ENCODE results near the gene GRPEL1. TPM values are rescaled to one million over a fixed set of nuclear protein-coding genes. Genes with fewer than 3 reads are reported as not detected.
A peak's percentile ranks its signal among the peaks of the same experiment; 100 is the strongest.
"Not testable (repeated sequence)": the region's sequence is repeated elsewhere in the genome, so short reads cannot be mapped to it uniquely, and the experiment has no call there.

GRPEL1 gene
- polyA plus RNA-seq, 3 donors, result 34.5 to 39.8 (median 37.2) TPM

DNA sequence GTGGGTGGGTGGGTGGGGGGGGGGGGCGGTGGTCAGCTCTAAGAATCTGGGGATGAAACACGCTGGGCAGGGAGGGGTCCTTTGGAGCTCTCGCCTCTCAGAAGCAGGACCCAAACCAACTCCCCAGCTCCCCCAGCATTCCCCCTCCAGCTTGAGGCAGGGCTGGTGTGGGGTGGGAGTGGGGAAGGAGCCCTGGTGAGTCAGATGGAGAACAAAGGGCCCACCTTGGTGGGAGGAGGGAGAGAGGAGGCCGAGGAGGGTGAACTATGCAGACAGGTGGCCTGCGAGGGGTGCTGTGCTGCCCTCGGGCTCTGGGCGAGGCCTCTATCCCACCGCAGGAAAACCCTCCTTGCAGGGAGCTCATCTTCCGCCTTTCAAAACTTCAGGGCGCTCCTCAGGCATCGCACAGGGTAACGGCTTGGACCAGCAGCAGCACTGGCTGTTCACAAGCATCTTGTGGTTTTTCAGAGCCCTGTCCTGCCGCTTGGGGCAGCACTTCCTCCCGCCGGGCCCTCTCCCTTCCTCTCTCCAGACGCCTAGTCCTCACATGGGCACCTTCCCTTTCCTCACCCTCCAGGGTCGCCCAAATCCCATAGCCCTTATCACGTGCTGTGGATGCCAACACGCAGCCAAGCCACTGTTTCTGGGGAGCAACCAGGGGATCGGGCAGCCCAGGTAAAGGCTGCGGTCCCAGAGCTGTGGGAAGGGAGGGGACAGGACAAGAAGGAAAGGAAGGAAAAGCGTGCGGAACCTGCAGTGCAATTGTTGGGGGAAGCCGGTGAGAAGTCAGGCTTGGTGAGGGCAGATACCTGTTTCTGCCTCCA is 34.0 kb upstream of the GRPEL1 start:
- peak; percentile 71 for DNase-seq

DNA sequence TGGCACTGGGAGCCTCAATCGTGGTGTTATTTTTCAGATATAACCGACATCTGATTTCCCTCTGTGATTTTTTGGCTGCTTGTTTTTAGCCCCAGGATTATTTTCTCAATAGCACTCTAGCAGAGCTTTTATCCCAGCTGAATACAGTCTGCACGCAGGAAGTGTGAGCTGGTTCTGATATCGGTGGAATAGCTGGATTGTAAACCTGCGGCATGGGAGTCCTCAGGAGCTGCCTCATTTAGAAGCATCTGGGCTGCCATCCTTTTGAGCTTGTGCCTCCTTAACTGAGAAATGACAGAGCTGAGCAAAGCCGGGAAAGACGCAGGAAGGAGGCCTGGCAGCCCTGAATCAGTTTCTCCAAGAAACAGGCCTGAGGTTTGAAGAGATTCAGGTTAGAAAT is 28.4 kb upstream of the GRPEL1 start:
- no peak for DNase-seq

DNA sequence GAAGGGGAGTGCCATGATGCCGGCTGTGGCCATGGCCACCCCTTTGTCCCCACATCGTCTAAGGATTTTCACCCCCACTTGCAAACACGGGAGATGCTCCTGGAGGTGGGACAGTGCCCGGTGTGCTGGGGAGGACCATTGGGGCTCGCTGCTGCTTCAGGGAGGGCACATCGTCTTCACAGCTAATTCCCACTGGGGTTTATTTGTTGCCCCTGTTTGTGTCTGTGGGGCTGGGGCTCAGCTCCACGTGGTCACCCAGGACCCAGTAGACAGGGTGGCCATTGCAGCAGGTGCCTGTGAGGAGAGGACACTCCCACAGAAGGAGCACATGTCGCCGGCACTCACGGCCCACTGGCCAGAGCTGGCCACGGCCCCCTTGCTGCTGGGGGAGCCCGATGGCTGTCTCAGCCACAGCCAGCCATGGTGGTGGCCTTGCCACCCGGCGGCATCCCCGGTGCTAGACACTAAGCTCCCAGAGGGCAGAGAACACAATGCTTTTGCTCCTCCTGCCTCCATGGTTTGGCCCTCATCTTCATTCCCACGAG is 27.8 kb upstream of the GRPEL1 start:
- DNase-seq, result no peak

GRCh38 chr4:7094916-7095315 is 27.1 kb upstream of the GRPEL1 start:
- no peak for DNase-seq

- DNase-seq, result no peak
Measured at GRCh38 chr4:7092026-7092425, 24.2 kb upstream of the GRPEL1 start.

GRCh38 chr4:7089213-7089986 is 21.5 kb upstream of the GRPEL1 start:
- DNase-seq, result no peak

- DNase-seq, result no peak
Measured at GRCh38 chr4:7087036-7087435, 19.2 kb upstream of the GRPEL1 start.

GRCh38 chr4:7086384-7086783 is 18.5 kb upstream of the GRPEL1 start:
- DNase-seq, result no peak

DNA sequence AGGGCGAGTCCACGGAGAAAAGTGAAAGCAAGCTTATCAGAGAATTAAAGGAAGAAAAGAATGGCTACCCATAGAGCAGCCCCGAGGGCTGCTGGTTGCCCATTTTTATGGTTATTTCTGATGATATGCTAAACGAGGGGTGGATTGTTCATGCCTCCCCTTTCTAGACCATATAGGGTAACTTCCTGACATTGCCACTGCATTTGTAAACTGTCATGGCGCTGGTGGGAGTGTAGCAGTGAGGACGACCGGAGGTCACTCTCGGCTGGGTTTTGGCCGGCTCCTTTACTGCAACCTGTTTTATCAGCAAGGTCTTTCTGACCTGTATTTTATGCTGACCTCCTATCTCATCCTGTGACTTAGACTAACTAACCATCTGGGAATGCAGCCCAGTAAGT is 16.7 kb upstream of the GRPEL1 start:
- not testable (repeated sequence) for DNase-seq

DNA sequence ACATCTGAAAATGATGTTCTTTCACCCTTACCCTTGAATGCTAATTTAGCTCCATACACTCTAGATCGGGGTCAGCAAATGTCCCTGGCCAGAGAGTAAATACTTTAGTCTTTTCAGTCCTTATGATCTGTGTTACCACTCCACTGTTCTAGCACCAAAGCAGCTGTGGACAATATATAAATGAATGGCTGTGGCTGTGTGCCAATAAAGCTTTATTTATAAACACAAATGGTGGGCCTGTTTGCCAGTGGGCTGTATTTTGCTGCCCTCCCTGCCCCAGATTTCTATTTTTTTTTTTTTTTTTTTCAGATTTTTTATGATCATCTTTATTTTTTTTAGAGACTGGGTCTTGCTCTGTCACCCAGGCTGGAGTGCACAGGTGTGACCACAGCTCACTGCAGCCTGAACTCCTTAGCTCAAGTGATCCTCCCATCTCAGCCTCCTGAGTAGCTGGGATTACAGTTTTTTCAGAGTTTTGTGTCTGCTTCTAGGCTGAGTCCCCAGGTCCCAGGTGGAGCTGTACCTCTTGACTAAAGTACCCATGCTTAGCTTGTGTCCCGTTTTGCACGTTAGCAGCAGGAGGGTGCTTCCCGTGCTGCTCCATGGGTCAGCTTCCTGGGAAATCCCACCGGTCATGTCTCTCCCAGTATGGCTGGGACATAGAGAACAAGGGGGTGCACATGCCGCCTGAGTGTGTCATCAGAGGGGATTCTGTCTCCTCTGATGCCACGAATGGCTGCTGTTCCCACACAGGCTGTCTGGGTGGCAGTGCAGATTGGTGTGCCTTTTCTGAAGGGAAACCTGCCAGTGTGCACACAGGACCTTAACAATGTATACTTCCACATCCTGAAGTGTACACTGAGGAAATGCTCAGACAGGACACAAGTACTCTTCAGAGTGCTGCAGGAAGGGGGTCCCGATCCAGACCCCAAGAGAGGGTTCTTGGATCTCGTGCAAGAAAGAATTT is 16.0 kb upstream of the GRPEL1 start:
- no peak for DNase-seq

DNA sequence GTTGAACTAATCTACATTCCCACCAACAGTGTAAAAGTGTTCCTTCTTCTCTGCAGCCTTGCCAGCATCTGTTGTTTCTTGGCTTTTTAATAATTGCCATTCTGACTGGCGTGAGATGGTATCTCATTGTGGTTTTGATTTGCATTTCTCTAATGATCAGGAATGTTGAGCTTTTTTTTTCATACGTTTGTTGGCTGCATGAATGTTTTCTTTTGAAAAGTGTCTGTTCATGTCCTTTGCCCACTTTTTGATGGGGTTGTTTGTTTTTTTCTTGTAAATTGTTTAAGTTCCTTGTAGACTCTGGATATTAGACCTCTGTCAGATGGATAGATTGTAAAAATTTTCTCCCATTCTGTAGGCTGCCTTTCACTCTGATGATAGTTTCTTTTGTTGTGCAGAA is 12.0 kb upstream of the GRPEL1 start:
- not testable (repeated sequence) for DNase-seq

- not testable (repeated sequence) for DNase-seq
Measured at GRCh38 chr4:7079483-7079882, 11.6 kb upstream of the GRPEL1 start.

GRCh38 chr4:7078025-7078424 is 10.2 kb upstream of the GRPEL1 start:
- no peak for DNase-seq

DNA sequence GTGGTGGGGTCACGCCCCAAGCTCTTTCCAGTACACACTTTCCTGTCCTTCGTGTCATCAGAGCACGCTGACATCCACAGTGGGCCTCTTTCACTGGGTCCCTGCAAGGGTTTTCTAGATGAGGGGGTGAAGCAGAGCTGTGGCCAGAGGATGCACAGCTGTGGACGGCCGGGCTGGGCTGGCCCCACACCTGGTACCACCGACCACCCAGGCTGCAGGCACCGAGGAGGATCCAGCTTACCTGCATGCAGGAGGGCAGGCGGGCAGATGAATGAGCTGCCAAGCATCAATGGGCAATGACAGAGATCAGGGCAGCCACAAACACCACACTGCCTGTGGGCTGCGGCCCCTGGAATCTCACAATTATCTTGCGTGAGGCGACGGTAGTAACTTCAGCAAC is 9.5 kb upstream of the GRPEL1 start:
- DNase-seq, result no peak

DNA sequence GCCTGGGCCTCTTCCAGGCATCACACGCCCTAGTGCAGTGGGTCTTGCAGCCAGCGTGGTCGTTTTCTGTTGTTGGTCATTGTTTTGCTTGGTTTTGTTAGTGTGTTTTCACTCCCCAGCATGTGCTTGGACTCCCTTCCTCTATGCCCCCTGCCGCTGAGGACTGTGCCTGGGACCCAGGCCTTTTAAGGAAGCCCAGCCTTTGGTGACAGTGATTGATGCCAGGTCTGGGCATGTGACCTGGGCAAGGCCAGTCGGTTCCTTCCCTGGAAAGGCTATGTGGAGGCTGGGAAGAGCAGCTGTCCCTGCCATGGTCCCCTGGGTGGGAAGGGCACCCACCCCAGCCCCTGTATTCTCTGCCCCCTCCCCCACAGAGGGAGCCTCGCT is 8.8 kb upstream of the GRPEL1 start:
- no peak for DNase-seq

DNA sequence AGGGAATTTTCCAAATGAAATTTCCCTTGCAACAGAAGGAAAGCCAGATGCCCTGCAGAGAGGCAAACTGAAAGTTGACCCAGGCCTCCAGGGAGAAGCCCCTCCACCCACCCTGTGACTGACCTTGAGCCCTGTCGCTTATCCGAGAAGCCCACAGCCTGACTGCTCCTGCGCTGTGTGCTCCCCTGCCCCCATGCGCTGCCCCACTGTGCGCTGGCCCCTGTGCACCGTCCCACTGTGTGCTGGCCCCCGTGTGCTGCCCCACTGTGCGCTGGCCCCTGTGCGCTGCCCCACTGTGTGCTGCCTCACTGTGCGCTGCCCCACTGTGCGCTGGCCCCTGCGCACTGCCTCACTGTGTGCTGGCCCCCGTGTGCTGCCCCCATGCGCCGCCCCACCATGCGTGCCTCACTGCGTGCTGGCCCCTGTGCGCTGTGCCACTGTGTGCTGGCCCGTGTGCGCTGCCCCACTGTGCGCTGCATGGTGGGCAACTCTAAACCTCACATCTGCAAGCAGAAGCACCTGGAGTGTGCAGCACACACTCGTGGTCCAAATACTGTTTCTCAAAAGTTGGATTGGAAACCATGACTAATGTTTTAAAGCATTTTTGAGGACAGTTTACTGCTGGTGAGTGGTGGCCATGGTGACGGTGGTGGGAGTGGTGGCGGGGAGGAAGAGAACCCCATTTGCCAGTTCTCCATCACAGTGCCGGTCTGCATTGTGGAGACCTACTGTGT is 8.3 kb upstream of the GRPEL1 start:
- DNase-seq, result no peak

GRCh38 chr4:7074426-7074825 is 6.6 kb upstream of the GRPEL1 start:
- DNase-seq, result no peak

DNA sequence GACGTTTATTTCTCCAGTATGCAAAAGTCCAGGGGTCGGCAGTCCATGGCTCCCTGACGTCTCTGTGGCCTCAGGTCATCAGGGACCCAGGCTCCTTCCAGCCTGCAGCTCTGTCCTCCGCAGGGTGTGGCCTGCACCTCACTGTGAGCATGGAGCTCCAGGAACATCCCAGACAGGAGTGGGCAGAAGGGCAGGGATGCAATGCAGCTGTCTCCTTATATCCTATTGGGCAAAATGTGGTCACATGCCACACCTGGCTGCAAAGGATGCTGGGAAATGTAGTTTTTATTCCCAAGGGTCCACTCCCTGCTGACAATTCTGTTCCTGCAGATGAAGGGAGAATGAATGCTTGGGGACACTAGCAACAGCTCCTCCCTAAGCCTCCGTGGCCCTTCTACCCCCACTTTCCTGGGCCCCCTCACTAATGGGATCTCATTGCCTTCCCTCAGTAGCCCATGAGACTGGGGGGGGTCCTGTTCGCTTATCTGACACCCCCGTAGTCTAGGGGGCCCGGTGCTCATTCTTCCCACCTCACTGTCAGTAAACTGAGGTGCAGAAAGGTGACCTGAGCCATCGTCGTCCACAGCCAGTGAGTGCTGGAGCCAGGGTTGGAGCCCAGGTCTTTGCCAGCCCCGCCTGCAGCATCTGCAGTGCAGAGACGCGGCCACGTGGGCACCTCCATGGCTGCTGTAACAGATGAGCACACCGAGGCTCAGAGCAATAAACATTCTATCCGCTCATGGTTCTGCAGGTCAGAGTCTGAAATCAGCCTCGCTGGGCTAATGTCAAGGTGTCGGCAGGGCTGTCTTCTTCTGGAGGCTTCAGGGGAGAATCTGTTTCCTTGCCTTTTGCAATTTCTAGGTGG is 5.9 kb upstream of the GRPEL1 start:
- DNase-seq, result peak; percentile 61

DNA sequence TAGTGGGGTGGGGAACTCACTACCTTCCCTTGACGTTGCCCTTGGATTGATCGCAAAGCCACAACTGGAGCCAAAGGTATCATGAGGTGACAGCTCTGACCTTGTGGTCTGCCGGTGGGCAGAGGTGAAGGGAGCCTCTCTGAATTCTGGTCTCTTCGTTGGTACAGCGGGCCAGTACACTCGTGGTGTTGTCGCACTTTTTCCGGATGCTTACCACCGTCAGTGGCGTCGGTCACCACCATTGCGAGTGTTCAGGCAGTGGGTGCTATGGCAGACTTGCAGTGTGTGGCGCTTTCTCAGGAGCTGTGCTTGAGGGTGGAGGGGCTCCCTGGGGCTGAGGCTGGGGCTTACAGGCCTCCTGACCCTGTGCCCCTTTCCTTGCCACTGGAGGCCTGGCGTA is 5.2 kb upstream of the GRPEL1 start:
- DNase-seq, result no peak
